GM18505 (cell line): Measurements from ENCODE around the gene RSBN1.
A peak's percentile ranks its signal among the peaks of the same experiment; 100 is the strongest.

Experiments
- ATAC-seq: cut with Tn5 transposase; IDR thresholded peaks from one replicate; pipeline ENCODE4 v1.9.1; 2021; ENCODE audit not compliant: unreplicated experiment
- POLR2A ChIP-seq: IDR thresholded peaks from 4 replicates; pipeline ENCODE4 v1.6.1; 2011; ENCODE audit warnings: borderline replicate concordance; ENCODE audit not compliant: insufficient read depth, insufficient read length; ENCODE audit errors: extremely low read depth

Gene RSBN1

GRCh38 chr1:113805639-113806038 lies 6.6 kb downstream of the RSBN1 start:
- no peak for ATAC-seq

GRCh38 chr1:113805256-113805531 lies 7.1 kb downstream of the RSBN1 start:
- no peak for TF ChIP-seq POLR2A
- no peak for ATAC-seq

More at GRCh38 chr1:113805639-113806038, 6.6 kb downstream of the RSBN1 start:
- TF ChIP-seq POLR2A: no peak

- ATAC-seq: no peak
- TF ChIP-seq POLR2A: no peak
Measured at GRCh38 chr1:113804421-113805255, 7.6 kb downstream of the RSBN1 start.

- ATAC-seq: no peak
- TF ChIP-seq POLR2A: no peak
Measured at GRCh38 chr1:113802367-113803007, 9.8 kb downstream of the RSBN1 start.

GRCh38 chr1:113800487-113800886 lies 11.8 kb downstream of the RSBN1 start:
- no peak for ATAC-seq
- TF ChIP-seq POLR2A: no peak

GRCh38 chr1:113797472-113797871 lies 14.8 kb downstream of the RSBN1 start:
- no peak for ATAC-seq
- TF ChIP-seq POLR2A: no peak

GRCh38 chr1:113793878-113794834 lies 18.1 kb downstream of the RSBN1 start:
- no peak for TF ChIP-seq POLR2A
- no peak for ATAC-seq

GRCh38 chr1:113792986-113793385 lies 19.3 kb downstream of the RSBN1 start:
- no peak for TF ChIP-seq POLR2A
- no peak for ATAC-seq

GRCh38 chr1:113792471-113792870 lies 19.8 kb downstream of the RSBN1 start:
- ATAC-seq: no peak
- TF ChIP-seq POLR2A: no peak

- no peak for TF ChIP-seq POLR2A
- ATAC-seq: no peak
Measured at GRCh38 chr1:113788802-113789201, 23.5 kb downstream of the RSBN1 start.

- TF ChIP-seq POLR2A: no peak
- ATAC-seq: no peak
Measured at GRCh38 chr1:113787663-113788062, 24.6 kb downstream of the RSBN1 start.

GRCh38 chr1:113786069-113786468 lies 26.2 kb downstream of the RSBN1 start:
- no peak for ATAC-seq

GRCh38 chr1:113784104-113784779 lies 28.0 kb downstream of the RSBN1 start:
- TF ChIP-seq POLR2A: no peak
- peak; percentile 70 for ATAC-seq

More at GRCh38 chr1:113786069-113786468, 26.2 kb downstream of the RSBN1 start:
- no peak for TF ChIP-seq POLR2A

- no peak for TF ChIP-seq POLR2A
- peak; percentile 63 for ATAC-seq
Measured at GRCh38 chr1:113783254-113784103, 28.8 kb downstream of the RSBN1 start.
